SJSA1 (cell line): ENCODE results near the gene SAXO2. TPM values are rescaled to one million over a fixed set of nuclear protein-coding genes. Genes with fewer than 3 reads are reported as not detected.
A peak's percentile ranks its signal among the peaks of the same experiment; 100 is the strongest.
"Not testable (repeated sequence)": the region's sequence is repeated elsewhere in the genome, so short reads cannot be mapped to it uniquely, and the experiment has no call there.

Source experiments
- DNase-seq, 2 experiments: peaks; one replicate each; pipeline ENCODE4 v3.0.0-alpha.2; 2015 to 2020; ENCODE audit warnings: low spot score in 2 of 2, low read depth in 1 of 2
- H3K27ac ChIP-seq: fragments of 250-450 bp; sonication (Bioruptor Pico); 2 replicates; pipeline ENCODE4 v1.5.1; 2020; ENCODE audit warnings: mild to moderate bottlenecking, moderate library complexity
- H3K27me3 ChIP-seq: fragments of 250-450 bp; sonication (Bioruptor Pico); replicated peaks from 2 replicates; pipeline ENCODE4 v1.5.1; 2020; ENCODE audit warnings: mild to moderate bottlenecking, moderate library complexity
- H3K36me3 ChIP-seq: fragments of 250-450 bp; sonication (Bioruptor Pico); 2 replicates; pipeline ENCODE4 v1.5.1; 2020; ENCODE audit warnings: mild to moderate bottlenecking
- H3K4me1 ChIP-seq: fragments of 250-450 bp; sonication (Bioruptor Pico); replicated peaks from 2 replicates; pipeline ENCODE4 v1.6.1; 2021; ENCODE audit warnings: mild to moderate bottlenecking
- H3K4me3 ChIP-seq: fragments of 250-450 bp; sonication (Bioruptor Pico); 2 replicates; pipeline ENCODE4 v1.5.1; 2020; ENCODE audit warnings: mild to moderate bottlenecking
- H3K9me3 ChIP-seq: fragments of 250-450 bp; sonication (Bioruptor Pico); replicated peaks from 2 replicates; pipeline ENCODE4 v1.5.1; 2020; ENCODE audit warnings: mild to moderate bottlenecking
- total RNA-seq: library from RNA; depleted of rRNA; stranded (reverse); fragments of >200 nt; shearing (Covaris generic); gene quantifications from 2 replicates; pipeline ENCODE4 v1.2.3, GENCODE V29; 2014

The SAXO2 gene
- total RNA-seq, 1 experiment from 2014 or later, result 0.66 TPM

- H3K27ac ChIP-seq, result peak overlapping the region; percentile 49
- DNase-seq, result peak; percentile 49 to 61
Measured at GRCh38 chr15:82261566-82262421, 824 bp upstream of the SAXO2 start.

GRCh38 chr15:82263350-82263749, 732 bp downstream of the SAXO2 start:
- Histone ChIP-seq H3K36me3 (peaks cover 15% of the 10 kb centered on the region), H3K27ac (no peak overlapping the region), H3K4me1 (peaks cover 9% of the 10 kb centered on the region; the same call in 1 of the 2 replicates), H3K9me3 (no peaks in the 10 kb centered on the region), H3K4me3 (peak overlapping the region; percentile 84), H3K27me3 (no peaks in the 10 kb centered on the region)
- DNase-seq, result no peak

More at GRCh38 chr15:82261566-82262421, 824 bp upstream of the SAXO2 start:
- Histone ChIP-seq H3K4me3 (peak overlapping the region; percentile 84), H3K36me3 (peaks cover 18% of the 10 kb centered on the region)
- not testable (repeated sequence) for H3K4me1 ChIP-seq, H3K27me3 ChIP-seq, H3K9me3 ChIP-seq

GRCh38 chr15:82267137-82267536, 4.5 kb downstream of the SAXO2 start:
- H3K4me3 ChIP-seq, H3K27me3 ChIP-seq, H3K27ac ChIP-seq, H3K9me3 ChIP-seq, H3K36me3 ChIP-seq, H3K4me1 ChIP-seq, DNase-seq: not testable (repeated sequence)

GRCh38 chr15:82268454-82268853, 5.8 kb downstream of the SAXO2 start:
- not testable (repeated sequence) for H3K27ac ChIP-seq, H3K4me3 ChIP-seq, H3K9me3 ChIP-seq, DNase-seq, H3K4me1 ChIP-seq, H3K36me3 ChIP-seq, H3K27me3 ChIP-seq

- Histone ChIP-seq H3K27me3 (0 out of 2 replicates have a peak, but pooled peaks cover 4% of the 10 kb centered on the region), H3K4me3 (no peak overlapping the region), H3K36me3 (no peaks in the 10 kb centered on the region), H3K27ac (no peak overlapping the region), H3K4me1 (no peaks in the 10 kb centered on the region), H3K9me3 (no peaks in the 10 kb centered on the region)
- no peak for DNase-seq
Measured at GRCh38 chr15:82272154-82272553, 9.5 kb downstream of the SAXO2 start.

GRCh38 chr15:82275410-82275809, 12.8 kb downstream of the SAXO2 start:
- Histone ChIP-seq H3K27me3 (0 out of 2 replicates have a peak, but pooled peaks cover 4% of the 10 kb centered on the region), H3K27ac (no peak overlapping the region), H3K4me3 (no peak overlapping the region), H3K9me3 (no peaks in the 10 kb centered on the region), H3K4me1 (no peaks in the 10 kb centered on the region), H3K36me3 (no peaks in the 10 kb centered on the region)
- DNase-seq, result no peak

- H3K4me1 ChIP-seq, H3K36me3 ChIP-seq, H3K9me3 ChIP-seq, H3K27ac ChIP-seq, H3K4me3 ChIP-seq, H3K27me3 ChIP-seq, DNase-seq: not testable (repeated sequence)
Measured at GRCh38 chr15:82281276-82281675, 18.7 kb downstream of the SAXO2 start.

GRCh38 chr15:82282386-82282785, 19.8 kb downstream of the SAXO2 start:
- not testable (repeated sequence) for H3K27me3 ChIP-seq, H3K4me3 ChIP-seq, H3K4me1 ChIP-seq, DNase-seq, H3K36me3 ChIP-seq, H3K9me3 ChIP-seq, H3K27ac ChIP-seq

GRCh38 chr15:82284381-82284780, 21.8 kb downstream of the SAXO2 start:
- H3K4me3 ChIP-seq, H3K4me1 ChIP-seq, H3K27ac ChIP-seq, DNase-seq, H3K9me3 ChIP-seq, H3K27me3 ChIP-seq, H3K36me3 ChIP-seq: not testable (repeated sequence)

GRCh38 chr15:82286475-82286874, 23.9 kb downstream of the SAXO2 start:
- not testable (repeated sequence) for H3K27me3 ChIP-seq, H3K4me3 ChIP-seq

GRCh38 chr15:82288202-82288601, 25.6 kb downstream of the SAXO2 start:
- not testable (repeated sequence) for H3K4me1 ChIP-seq, DNase-seq, H3K27ac ChIP-seq, H3K36me3 ChIP-seq, H3K27me3 ChIP-seq, H3K4me3 ChIP-seq, H3K9me3 ChIP-seq

More at GRCh38 chr15:82286475-82286874, 23.9 kb downstream of the SAXO2 start:
- not testable (repeated sequence) for H3K4me1 ChIP-seq, DNase-seq, H3K27ac ChIP-seq, H3K9me3 ChIP-seq, H3K36me3 ChIP-seq

GRCh38 chr15:82292271-82292670, 29.7 kb downstream of the SAXO2 start:
- Histone ChIP-seq H3K27ac (no peak overlapping the region), H3K4me1 (no peaks in the 10 kb centered on the region), H3K36me3 (no peaks in the 10 kb centered on the region), H3K4me3 (no peak overlapping the region), H3K9me3 (no peaks in the 10 kb centered on the region), H3K27me3 (no peaks in the 10 kb centered on the region)
- DNase-seq, result no peak

GRCh38 chr15:82294061-82294690, 31.6 kb downstream of the SAXO2 start:
- H3K4me3 ChIP-seq, result no peak overlapping the region
- H3K27me3 ChIP-seq, result no peaks in the 10 kb centered on the region
- no peak for DNase-seq
- H3K4me1 ChIP-seq, result no peaks in the 10 kb centered on the region
- no peak overlapping the region for H3K27ac ChIP-seq
- H3K9me3 ChIP-seq, result no peaks in the 10 kb centered on the region
- no peaks in the 10 kb centered on the region for H3K36me3 ChIP-seq

- Histone ChIP-seq H3K27ac (no peak overlapping the region), H3K36me3 (no peaks in the 10 kb centered on the region), H3K27me3 (no peaks in the 10 kb centered on the region), H3K4me1 (no peaks in the 10 kb centered on the region), H3K4me3 (no peak overlapping the region), H3K9me3 (no peaks in the 10 kb centered on the region)
- no peak for DNase-seq
Measured at GRCh38 chr15:82297546-82297945, 34.9 kb downstream of the SAXO2 start.
